Dedifferentiated amniotic fluid mesenchymal stem cell (primary cell): Measurements from ENCODE around the gene KIF5C.
"Not testable (repeated sequence)": the region's sequence is repeated elsewhere in the genome, so short reads cannot be mapped to it uniquely, and the experiment has no call there.

Source experiments
- DNase-seq: peaks from one replicate; pipeline ENCODE4 v3.0.0-alpha.2; 2016; ENCODE audit errors: extremely low spot score

Gene KIF5C

GRCh38 chr2:148965623-148966437 is 90.8 kb downstream of the KIF5C start:
- no peak for DNase-seq

- DNase-seq, result no peak
Observed at GRCh38 chr2:148966438-148966758, 91.4 kb downstream of the KIF5C start.

- no peak for DNase-seq
Observed at GRCh38 chr2:148967056-148967455, 92.0 kb downstream of the KIF5C start.

- no peak for DNase-seq
Observed at GRCh38 chr2:148967578-148967977, 92.6 kb downstream of the KIF5C start.

DNA sequence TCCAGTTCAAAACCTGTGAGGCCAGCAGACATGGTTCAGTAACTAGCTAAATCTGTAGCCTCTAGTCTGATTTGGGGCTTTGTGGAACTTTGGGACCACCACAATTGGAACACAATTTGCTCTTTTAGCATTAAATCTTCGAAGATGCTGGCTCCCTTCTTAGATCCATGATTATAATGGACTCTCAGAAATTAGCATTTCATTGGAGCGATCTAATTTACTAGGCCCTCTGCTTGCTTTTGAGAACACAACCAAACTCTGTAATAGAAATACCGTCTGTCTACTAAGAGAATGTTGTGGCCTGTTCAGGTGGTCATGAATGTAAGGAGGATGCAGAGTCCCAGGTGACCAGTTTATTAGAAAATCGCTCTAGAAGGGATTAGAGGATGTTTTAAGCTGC is 93.3 kb downstream of the KIF5C start:
- DNase-seq, result no peak

DNA sequence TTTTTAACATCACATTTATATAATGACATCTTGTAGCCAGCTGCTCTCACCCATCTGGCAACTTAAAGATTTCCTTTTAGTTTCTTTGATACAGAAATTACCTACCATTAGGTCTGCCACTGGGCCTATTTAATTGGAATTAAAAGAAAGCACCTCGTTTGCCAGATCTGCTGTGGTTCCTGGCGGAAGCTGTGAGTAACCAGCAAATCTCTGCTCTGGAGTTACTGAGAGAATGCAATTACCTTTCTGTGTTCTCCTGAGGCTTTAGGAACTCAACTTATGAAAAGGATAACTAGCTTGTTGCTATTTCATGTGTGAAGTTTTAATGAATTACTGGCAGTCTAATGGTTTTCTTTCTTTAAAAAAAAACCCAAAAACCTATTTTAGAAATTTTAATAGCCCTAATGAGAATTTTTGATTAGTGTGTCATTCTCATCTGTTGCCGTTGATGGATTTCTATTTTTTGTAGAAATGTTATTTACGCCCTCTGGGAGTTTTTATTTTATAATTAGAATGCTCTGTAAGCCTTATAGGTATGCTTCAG is 93.8 kb downstream of the KIF5C start:
- no peak for DNase-seq

- DNase-seq, result no peak
Observed at GRCh38 chr2:148969659-148970061, 94.6 kb downstream of the KIF5C start.

- no peak for DNase-seq
Observed at GRCh38 chr2:148970385-148970784, 95.4 kb downstream of the KIF5C start.

DNA sequence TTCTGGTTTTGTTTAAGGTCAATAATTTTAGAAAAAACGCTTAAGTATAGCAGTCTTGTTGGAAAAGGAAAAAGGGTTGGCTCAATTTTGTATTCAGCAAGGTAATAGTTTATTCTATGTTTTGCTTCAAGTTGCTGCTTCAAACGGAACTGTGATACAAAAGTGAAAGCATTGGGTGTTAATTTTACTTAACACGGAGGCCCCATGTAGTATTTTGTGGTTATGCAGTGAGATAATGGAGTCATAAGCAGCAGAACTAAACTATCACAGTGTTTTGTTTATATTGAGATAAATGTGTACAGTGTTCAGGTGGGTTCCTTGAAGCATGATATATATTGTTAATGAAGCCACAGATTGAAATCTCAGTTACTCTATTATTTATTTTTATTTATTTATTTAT is 96.5 kb downstream of the KIF5C start:
- DNase-seq, result no peak

DNA sequence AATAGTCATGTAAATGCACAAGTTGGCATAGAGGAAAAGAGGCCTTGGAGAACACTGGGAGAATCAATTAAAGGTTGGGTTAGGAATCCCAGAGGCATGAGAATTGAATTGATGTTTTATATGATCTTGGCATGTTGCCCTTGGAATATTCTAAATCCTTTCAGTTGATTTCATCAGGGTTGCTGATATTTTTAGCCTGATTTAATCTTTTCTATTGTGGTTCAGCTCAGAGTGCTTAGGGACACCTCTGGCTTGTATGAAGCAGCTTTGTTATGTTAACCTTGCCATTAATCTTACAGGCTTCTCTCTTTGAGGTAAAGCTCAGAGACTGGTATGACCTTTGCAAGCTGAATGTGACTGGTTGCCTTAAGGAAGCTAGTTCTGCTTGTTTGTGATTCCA is 99.1 kb downstream of the KIF5C start:
- no peak for DNase-seq

DNA sequence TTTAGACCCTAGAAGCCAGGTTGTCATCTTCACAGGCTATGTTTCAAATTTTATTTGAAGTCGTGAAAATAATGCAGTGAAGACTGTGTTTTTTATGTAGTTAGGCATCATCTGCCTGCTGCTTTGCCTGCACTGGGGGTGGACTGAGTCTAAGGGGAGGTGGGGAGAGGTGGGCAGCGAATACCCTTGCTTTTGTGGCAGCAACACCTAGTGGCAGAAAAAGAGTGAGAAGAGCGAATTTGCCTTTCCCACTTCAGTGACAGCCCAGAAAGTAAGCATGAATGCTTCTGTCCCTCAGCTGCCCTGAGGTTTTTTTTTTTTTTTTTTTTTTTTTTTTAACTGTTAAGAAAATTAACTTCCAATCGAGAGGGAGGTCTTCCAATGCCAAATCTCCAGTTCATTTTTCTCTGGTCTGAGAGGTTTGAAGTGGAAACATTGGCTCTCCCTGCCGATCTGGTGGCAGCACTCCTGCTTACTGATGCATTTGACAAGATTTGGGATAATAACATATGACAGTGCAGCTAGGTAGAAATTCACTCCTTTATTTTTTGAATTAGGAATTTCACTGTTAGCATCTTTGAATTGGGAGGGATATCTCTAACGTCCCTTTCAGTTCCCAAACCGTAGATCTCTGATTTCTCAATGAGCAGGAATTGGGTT is 103.1 kb downstream of the KIF5C start:
- DNase-seq, result no peak

DNA sequence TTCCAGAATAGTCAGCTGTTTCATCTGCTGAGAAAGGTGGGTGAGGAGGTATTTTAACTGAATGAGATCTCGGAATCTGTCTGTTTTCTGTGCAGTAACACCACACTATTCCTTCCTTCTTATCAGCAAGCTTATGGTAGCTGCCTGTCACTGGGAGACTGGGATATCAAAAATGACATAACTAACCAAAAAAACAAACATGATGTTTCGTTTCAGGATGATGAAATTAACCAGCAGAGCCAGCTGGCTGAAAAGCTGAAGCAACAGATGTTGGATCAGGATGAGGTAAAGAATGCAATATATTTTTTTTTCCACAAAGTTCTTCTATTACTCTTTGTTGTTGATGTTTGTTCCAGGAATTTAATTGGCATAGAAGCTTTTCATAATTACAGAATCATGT is 103.7 kb downstream of the KIF5C start:
- peak; percentile 37 for DNase-seq

GRCh38 chr2:148979164-148979918 is 104.3 kb downstream of the KIF5C start:
- DNase-seq, result no peak

GRCh38 chr2:148979919-148980277 is 104.9 kb downstream of the KIF5C start:
- no peak for DNase-seq

DNA sequence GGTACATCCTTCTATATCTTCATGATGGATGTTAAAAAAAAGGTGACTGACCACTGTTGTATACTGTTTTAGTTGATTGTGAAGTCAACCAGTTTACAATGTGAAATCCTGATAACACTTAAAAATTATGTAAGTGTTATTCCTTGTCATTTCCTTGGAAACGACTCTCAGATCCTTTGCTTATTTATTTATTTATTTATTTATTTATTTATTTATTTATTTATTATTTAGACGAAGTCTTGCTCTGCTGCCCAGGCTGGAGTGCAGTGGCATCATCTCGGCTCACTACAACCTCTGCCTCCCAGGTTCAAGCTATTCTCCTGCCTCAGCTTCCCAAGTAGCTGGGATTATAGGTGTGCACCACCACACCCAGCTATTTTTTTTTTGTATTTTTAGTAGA is 105.5 kb downstream of the KIF5C start:
- DNase-seq, result not testable (repeated sequence)

DNA sequence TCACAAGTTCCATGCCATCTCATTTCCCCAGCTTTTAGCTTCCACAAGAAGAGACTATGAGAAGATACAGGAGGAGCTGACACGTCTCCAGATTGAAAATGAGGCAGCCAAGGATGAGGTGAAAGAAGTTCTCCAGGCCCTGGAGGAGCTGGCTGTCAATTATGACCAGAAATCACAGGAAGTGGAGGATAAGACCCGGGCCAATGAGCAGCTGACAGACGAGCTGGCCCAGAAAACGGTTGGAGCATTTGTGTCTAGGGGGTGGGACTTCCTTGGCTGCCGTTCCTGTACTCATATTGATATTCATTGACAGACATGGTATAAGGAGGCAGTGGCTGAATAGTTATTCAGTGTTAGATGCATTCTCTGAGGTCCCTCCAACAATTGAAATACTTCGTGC is 106.3 kb downstream of the KIF5C start:
- no peak for DNase-seq

- DNase-seq, result no peak
Observed at GRCh38 chr2:148981781-148982180, 106.8 kb downstream of the KIF5C start.

DNA sequence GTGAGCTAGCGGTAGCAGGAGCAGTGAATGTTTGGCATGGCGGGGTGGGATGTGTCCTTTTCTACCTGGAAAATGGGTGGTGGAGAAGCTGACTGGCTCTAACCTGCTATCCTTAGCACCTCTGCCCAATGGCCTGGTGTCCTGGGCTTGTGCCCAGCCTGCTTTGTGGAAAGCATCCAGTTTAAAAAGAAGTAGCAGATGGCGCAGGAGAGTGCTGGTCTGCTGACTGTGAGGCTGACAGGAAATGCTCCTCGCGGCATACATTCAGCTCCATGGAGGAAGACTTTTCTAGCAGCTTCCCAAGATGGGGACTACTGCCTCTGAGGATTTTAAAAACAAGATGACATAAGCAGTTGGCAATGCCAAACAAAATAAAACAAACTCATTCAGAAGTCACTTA is 107.3 kb downstream of the KIF5C start:
- DNase-seq, result no peak

GRCh38 chr2:148983896-148984295 is 108.9 kb downstream of the KIF5C start:
- no peak for DNase-seq

DNA sequence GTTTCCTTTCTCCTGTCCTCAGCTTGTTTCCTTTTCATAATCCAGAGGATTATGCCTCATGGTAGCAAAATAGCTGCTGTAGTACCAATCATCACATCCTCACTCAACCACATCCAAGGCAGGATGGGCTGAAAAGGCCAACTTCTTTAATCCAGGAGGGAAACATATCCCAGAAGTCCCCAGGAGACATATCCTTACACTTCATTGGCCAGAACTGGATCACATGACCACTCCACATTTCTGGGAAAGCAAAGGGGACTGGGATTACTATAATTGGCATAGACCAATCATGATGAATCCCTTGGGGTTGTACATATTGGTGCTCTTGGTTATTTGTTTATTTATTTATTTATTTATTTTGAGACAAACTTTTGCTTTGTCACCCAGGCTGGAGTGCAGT is 109.4 kb downstream of the KIF5C start:
- no peak for DNase-seq

GRCh38 chr2:148987286-148987685 is 112.3 kb downstream of the KIF5C start:
- no peak for DNase-seq

GRCh38 chr2:148988337-148988736 is 113.3 kb downstream of the KIF5C start:
- DNase-seq, result no peak
